Neural cell (in vitro differentiated cells): ENCODE results near the gene CEP72.
"Not testable (repeated sequence)": the region's sequence is repeated elsewhere in the genome, so short reads cannot be mapped to it uniquely, and the experiment has no call there.

Experiments used
- EZH2 ChIP-seq: fragments of 200-600, 300-800 bp; shearing (Covaris generic), sonication (generic); IDR thresholded peaks from 2 replicates; pipeline ENCODE4 v1.6.1; 2014; ENCODE audit warnings: antibody characterized with exemption, low read length, borderline replicate concordance, mild to moderate bottlenecking; ENCODE audit not compliant: insufficient read depth, poor library complexity, severe bottlenecking
- POLR2AphosphoS5 ChIP-seq: IDR thresholded peaks from 2 replicates; pipeline ENCODE4 v1.6.1; 2012
- SMC3 ChIP-seq: fragments of 450-650 bp; conservative IDR thresholded peaks from 2 replicates; pipeline ENCODE4 v1.6.1; 2014; ENCODE audit warnings: antibody characterized with exemption, mild to moderate bottlenecking, moderate library complexity; ENCODE audit not compliant: poor library complexity
- TF ChIP-seq, protein P1 (sequence below): fragments of 450-650 bp; IDR thresholded peaks from 2 replicates; pipeline ENCODE4 v1.5.1; 2014; ENCODE audit warnings: antibody characterized with exemption, mild to moderate bottlenecking, moderate library complexity; ENCODE audit not compliant: poor library complexity, severe bottlenecking

DNA sequence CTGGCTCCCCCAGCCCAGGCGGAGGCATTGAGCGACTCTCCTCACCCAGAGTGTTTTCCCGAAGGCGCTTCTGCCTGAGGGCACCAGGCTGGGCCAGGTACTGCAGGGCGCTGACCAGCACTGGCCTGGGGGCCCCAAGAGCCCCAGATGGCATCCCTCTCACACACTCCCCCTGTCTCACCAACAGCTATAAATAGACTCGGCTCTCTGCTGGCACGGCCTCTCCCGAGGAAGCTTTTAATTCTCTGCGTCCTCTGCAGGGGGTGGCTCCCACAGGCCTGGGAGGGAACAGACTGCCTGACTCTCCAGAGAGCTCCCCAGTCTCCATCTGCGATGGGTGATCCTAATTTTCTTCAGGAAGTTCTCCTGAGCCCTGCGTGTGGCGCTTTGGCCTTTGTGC, 78.2 kb downstream of the CEP72 start:
- TF ChIP-seq, protein P1, sequence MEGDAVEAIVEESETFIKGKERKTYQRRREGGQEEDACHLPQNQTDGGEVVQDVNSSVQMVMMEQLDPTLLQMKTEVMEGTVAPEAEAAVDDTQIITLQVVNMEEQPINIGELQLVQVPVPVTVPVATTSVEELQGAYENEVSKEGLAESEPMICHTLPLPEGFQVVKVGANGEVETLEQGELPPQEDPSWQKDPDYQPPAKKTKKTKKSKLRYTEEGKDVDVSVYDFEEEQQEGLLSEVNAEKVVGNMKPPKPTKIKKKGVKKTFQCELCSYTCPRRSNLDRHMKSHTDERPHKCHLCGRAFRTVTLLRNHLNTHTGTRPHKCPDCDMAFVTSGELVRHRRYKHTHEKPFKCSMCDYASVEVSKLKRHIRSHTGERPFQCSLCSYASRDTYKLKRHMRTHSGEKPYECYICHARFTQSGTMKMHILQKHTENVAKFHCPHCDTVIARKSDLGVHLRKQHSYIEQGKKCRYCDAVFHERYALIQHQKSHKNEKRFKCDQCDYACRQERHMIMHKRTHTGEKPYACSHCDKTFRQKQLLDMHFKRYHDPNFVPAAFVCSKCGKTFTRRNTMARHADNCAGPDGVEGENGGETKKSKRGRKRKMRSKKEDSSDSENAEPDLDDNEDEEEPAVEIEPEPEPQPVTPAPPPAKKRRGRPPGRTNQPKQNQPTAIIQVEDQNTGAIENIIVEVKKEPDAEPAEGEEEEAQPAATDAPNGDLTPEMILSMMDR: not testable (repeated sequence)
- TF ChIP-seq POLR2AphosphoS5, EZH2, SMC3: not testable (repeated sequence)
